ACC112 (cell line): ENCODE results near the gene DLGAP3.

Experiments used
- H2AFZ ChIP-seq: fragments of 200-600 bp; sonication (generic); one replicate; pipeline ENCODE4 v1.6.0; 2017; ENCODE audit warnings: antibody characterized with exemption, low read length; ENCODE audit not compliant: unreplicated experiment
- H3K27ac ChIP-seq: fragments of 200-600 bp; sonication (generic); 2 replicates; pipeline ENCODE4 v1.5.1; 2014; ENCODE audit warnings: low read depth, mild to moderate bottlenecking, antibody characterized with exemption, low read length, moderate library complexity
- H3K27me3 ChIP-seq: fragments of 200-600 bp; sonication (generic); 2 replicates; pipeline ENCODE4 v1.6.1; 2014; ENCODE audit warnings: mild to moderate bottlenecking, antibody characterized with exemption, low read length, moderate library complexity, mixed read lengths; ENCODE audit not compliant: insufficient read depth
- H3K36me3 ChIP-seq: fragments of 200-600 bp; sonication (generic); 2 replicates; pipeline ENCODE4 v1.6.1; 2016; ENCODE audit warnings: mild to moderate bottlenecking, antibody characterized with exemption, low read length, moderate library complexity, mixed read lengths; ENCODE audit not compliant: insufficient read depth
- H3K4me1 ChIP-seq: fragments of 200-600 bp; sonication (generic); one replicate; pipeline ENCODE4 v1.6.1; 2016; ENCODE audit warnings: low read length, mixed read lengths; ENCODE audit not compliant: insufficient read depth, unreplicated experiment, control insufficient read depth
- H3K4me3 ChIP-seq: fragments of 200-600 bp; sonication (generic); 2 replicates; pipeline ENCODE4 v1.5.1; 2014; ENCODE audit warnings: mild to moderate bottlenecking, low read depth, low read length
- H3K79me2 ChIP-seq: fragments of 200-600 bp; sonication (generic); one replicate; pipeline ENCODE4 v1.6.0; 2016; ENCODE audit warnings: low read length; ENCODE audit not compliant: control insufficient read depth, unreplicated experiment, insufficient read depth

The DLGAP3 gene

GRCh38 chr1:34904236-34905097 lies 25.0 kb downstream of the DLGAP3 start:
- Histone ChIP-seq H3K27me3 (peaks cover 69% of the 10 kb centered on the region), H3K4me3 (no peak overlapping the region), H3K4me1 (no peaks in the 10 kb centered on the region), H3K36me3 (no peaks in the 10 kb centered on the region), H3K27ac (no peak overlapping the region), H3K79me2 (no peaks in the 10 kb centered on the region), H2AFZ (no peak overlapping the region)

GRCh38 chr1:34901919-34902318 lies 27.5 kb downstream of the DLGAP3 start:
- Histone ChIP-seq H3K27me3 (peaks cover 56% of the 10 kb centered on the region), H3K79me2 (no peaks in the 10 kb centered on the region), H3K27ac (no peak overlapping the region), H2AFZ (no peak overlapping the region), H3K4me1 (no peaks in the 10 kb centered on the region), H3K4me3 (no peak overlapping the region), H3K36me3 (no peaks in the 10 kb centered on the region)

- no peak overlapping the region for H2AFZ ChIP-seq
- peaks cover 51% of the 10 kb centered on the region for H3K27me3 ChIP-seq
- no peaks in the 10 kb centered on the region for H3K36me3 ChIP-seq
- no peaks in the 10 kb centered on the region for H3K4me1 ChIP-seq
- H3K27ac ChIP-seq: no peak overlapping the region
- H3K79me2 ChIP-seq: no peaks in the 10 kb centered on the region
- H3K4me3 ChIP-seq: no peak overlapping the region
These were observed 28.5 kb downstream of the DLGAP3 start for GRCh38 chr1:34900775-34901502.

GRCh38 chr1:34899906-34900305 lies 29.5 kb downstream of the DLGAP3 start:
- no peaks in the 10 kb centered on the region for H3K4me1 ChIP-seq
- H3K4me3 ChIP-seq: no peak overlapping the region
- no peaks in the 10 kb centered on the region for H3K79me2 ChIP-seq
- H3K27me3 ChIP-seq: peaks cover 51% of the 10 kb centered on the region
- no peak overlapping the region for H3K27ac ChIP-seq
- no peak overlapping the region for H2AFZ ChIP-seq
- no peaks in the 10 kb centered on the region for H3K36me3 ChIP-seq

- no peaks in the 10 kb centered on the region for H3K36me3 ChIP-seq
- no peaks in the 10 kb centered on the region for H3K4me1 ChIP-seq
- H3K79me2 ChIP-seq: no peaks in the 10 kb centered on the region
- H3K4me3 ChIP-seq: no peak overlapping the region
- H2AFZ ChIP-seq: no peak overlapping the region
- H3K27ac ChIP-seq: no peak overlapping the region
- peaks cover 51% of the 10 kb centered on the region for H3K27me3 ChIP-seq
These were observed 30.0 kb downstream of the DLGAP3 start for GRCh38 chr1:34899471-34899870.

- Histone ChIP-seq H3K79me2 (no peaks in the 10 kb centered on the region), H3K36me3 (no peaks in the 10 kb centered on the region), H3K4me1 (no peaks in the 10 kb centered on the region), H2AFZ (no peak overlapping the region), H3K27me3 (peaks cover 44% of the 10 kb centered on the region), H3K27ac (no peak overlapping the region), H3K4me3 (no peak overlapping the region)
These were observed 31.1 kb downstream of the DLGAP3 start for GRCh38 chr1:34898330-34898761.

GRCh38 chr1:34896612-34897011 lies 32.8 kb downstream of the DLGAP3 start:
- Histone ChIP-seq H3K4me1 (no peaks in the 10 kb centered on the region), H2AFZ (no peak overlapping the region), H3K4me3 (no peak overlapping the region), H3K27me3 (peaks cover 41% of the 10 kb centered on the region), H3K27ac (no peak overlapping the region), H3K79me2 (no peaks in the 10 kb centered on the region), H3K36me3 (no peaks in the 10 kb centered on the region)

GRCh38 chr1:34889705-34890104 lies 39.7 kb downstream of the DLGAP3 start:
- H3K27ac ChIP-seq: no peak overlapping the region
- H3K79me2 ChIP-seq: no peaks in the 10 kb centered on the region
- peaks cover 73% of the 10 kb centered on the region for H3K27me3 ChIP-seq
- no peak overlapping the region for H3K4me3 ChIP-seq
- H3K36me3 ChIP-seq: no peaks in the 10 kb centered on the region
- no peaks in the 10 kb centered on the region for H3K4me1 ChIP-seq
- H2AFZ ChIP-seq: no peak overlapping the region

- H3K4me3 ChIP-seq: no peak overlapping the region
- no peak overlapping the region for H3K27ac ChIP-seq
- peaks cover 88% of the 10 kb centered on the region for H3K27me3 ChIP-seq
- no peaks in the 10 kb centered on the region for H3K4me1 ChIP-seq
- H2AFZ ChIP-seq: no peak overlapping the region
- no peaks in the 10 kb centered on the region for H3K79me2 ChIP-seq
- H3K36me3 ChIP-seq: no peaks in the 10 kb centered on the region
These were observed 41.9 kb downstream of the DLGAP3 start for GRCh38 chr1:34887593-34887992.

GRCh38 chr1:34885405-34886247 lies 43.8 kb downstream of the DLGAP3 start:
- Histone ChIP-seq H2AFZ (peak overlapping the region; percentile 2), H3K27me3 (peaks cover 84% of the 10 kb centered on the region), H3K36me3 (no peaks in the 10 kb centered on the region), H3K4me1 (no peaks in the 10 kb centered on the region), H3K4me3 (peak overlapping the region; percentile 63), H3K79me2 (no peaks in the 10 kb centered on the region), H3K27ac (no peak overlapping the region)
